ENCODE results near the gene ZCCHC10. TPM values are rescaled to one million over a fixed set of nuclear protein-coding genes. Genes with fewer than 3 reads are reported as not detected.
"Not testable (repeated sequence)": the region's sequence is repeated elsewhere in the genome, so short reads cannot be mapped to it uniquely, and the experiment has no call there.

The ZCCHC10 gene
- polyA plus RNA-seq, 1 experiment: 21.1 TPM

DNA sequence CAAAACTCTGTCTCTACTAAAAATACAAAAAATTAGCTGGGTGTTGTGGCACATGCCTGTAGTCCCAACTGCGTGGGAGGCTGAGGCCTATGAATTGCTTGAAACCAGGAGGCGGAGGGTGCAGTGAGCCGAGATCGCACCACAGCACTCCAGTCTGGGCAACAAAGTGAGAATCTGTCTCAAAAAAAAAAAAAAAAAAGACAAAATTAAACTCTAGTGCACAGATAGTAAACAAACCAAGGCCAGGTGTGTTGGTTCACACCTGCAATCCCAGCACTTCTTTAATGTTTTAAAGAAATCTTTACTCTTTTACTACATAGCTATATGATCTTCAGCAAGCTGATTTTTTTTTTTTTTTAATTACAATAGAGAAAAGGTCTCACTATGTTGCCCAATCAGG lies 8.4 kb downstream of the ZCCHC10 start:
- TF ChIP-seq, protein P1, sequence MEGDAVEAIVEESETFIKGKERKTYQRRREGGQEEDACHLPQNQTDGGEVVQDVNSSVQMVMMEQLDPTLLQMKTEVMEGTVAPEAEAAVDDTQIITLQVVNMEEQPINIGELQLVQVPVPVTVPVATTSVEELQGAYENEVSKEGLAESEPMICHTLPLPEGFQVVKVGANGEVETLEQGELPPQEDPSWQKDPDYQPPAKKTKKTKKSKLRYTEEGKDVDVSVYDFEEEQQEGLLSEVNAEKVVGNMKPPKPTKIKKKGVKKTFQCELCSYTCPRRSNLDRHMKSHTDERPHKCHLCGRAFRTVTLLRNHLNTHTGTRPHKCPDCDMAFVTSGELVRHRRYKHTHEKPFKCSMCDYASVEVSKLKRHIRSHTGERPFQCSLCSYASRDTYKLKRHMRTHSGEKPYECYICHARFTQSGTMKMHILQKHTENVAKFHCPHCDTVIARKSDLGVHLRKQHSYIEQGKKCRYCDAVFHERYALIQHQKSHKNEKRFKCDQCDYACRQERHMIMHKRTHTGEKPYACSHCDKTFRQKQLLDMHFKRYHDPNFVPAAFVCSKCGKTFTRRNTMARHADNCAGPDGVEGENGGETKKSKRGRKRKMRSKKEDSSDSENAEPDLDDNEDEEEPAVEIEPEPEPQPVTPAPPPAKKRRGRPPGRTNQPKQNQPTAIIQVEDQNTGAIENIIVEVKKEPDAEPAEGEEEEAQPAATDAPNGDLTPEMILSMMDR (IDR thresholded peaks at IDR 0.05; ENCODE audit: insufficient read depth, low read depth, low read length): no peak
- DNase-seq (ENCODE audit: low read depth): no peak
- Histone ChIP-seq H3K36me3 (ENCODE audit: control insufficient read depth, insufficient read depth, low read length) (peaks cover 5% of the 10 kb centered on the region; the same call in 1 of the 2 replicates), H3K27me3 (ENCODE audit: control insufficient read depth, insufficient read depth, low read length) (no peaks in the 10 kb centered on the region), H3K4me3 (ENCODE audit: low read depth, low read length) (no peak overlapping the region)
- POLR2A ChIA-PET: no interaction called here
- CTCF ChIA-PET: interaction anchor here (0.6 kb wide), 1 partner anchor 53 kb away, joined by 3 read pairs; no protein-coding TSS in a partner anchor

DNA sequence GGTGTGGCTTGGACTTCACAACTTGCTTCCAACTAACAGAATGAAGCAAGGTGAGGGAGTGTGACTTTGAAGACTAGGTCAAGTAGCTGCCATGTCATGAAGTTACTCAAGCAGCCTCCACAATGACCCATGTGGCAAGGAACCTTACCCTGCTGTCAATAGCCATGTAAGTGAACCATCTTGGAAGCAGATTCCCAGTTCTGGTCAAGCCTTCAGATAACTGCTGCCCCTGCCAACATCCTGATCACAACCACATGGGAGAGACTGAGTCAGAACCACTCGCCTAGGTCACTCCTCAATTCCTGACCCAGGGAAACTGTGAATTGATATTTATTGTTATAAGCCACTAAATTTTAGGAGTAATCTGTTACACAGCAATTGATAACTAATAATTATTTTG lies 10.9 kb downstream of the ZCCHC10 start:
- Histone ChIP-seq H3K4me3 (ENCODE audit: low read depth, low read length) (no peak overlapping the region), H3K36me3 (ENCODE audit: control insufficient read depth, insufficient read depth, low read length) (peaks cover 5% of the 10 kb centered on the region; the same call in 1 of the 2 replicates), H3K27me3 (ENCODE audit: control insufficient read depth, insufficient read depth, low read length) (no peaks in the 10 kb centered on the region)
- TF ChIP-seq, protein P1 (IDR thresholded peaks at IDR 0.05; ENCODE audit: insufficient read depth, low read depth, low read length): no peak
- CTCF ChIA-PET: no interaction called here
- DNase-seq (ENCODE audit: low read depth): no peak
- POLR2A ChIA-PET: no interaction called here

DNA sequence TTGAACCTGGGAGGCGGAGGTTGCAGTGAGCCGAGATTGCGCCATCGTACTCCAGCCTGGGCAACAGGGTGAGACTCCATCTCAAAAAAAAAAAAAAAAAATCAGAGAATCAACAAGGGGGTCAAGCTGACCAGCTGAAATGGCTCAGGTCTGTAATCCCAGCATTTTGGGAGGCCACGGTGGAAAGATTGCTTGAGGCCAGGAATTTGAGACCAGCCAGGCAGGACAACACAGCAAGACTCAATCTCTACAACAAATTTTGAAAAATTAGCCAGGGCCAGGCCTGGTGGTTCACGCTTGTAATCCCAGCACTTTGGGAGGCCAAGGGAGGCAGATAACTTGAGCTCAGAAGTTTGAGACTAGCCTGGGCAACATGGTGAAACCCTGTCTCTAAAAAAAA lies 17.9 kb downstream of the ZCCHC10 start:
- DNase-seq (ENCODE audit: low read depth); POLR2A ChIA-PET; H3K36me3 ChIP-seq (ENCODE audit: control insufficient read depth, insufficient read depth, low read length); H3K4me3 ChIP-seq (ENCODE audit: low read depth, low read length); H3K27me3 ChIP-seq (ENCODE audit: control insufficient read depth, insufficient read depth, low read length): not testable (repeated sequence)
- CTCF ChIA-PET: interaction anchor here (0.6 kb wide), 1 partner anchor 13 kb away, joined by 5 read pairs; no protein-coding TSS in a partner anchor

DNA sequence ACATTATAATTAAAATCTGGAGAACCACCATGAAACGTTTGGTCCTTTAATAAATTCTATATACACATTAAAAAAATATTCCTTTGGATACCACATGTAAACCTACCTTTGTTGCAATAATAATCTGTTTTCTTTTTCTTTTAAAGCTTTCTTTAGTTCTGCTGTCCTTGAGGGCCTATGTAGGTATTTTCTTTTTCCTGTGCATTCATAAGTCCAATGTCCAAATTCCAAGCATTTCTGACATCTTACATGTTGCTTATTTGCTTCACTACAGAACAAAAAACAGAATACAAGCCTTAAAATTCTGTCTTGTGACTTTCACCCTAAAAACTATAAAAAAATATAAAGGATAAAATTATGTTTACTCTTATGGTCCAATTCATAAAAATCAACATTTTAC lies 19.7 kb downstream of the ZCCHC10 start:
- POLR2A ChIA-PET: no interaction called here
- TF ChIP-seq, protein P1 (IDR thresholded peaks at IDR 0.05; ENCODE audit: insufficient read depth, low read depth, low read length): no peak
- CTCF ChIA-PET: no interaction called here
- H3K4me3 ChIP-seq (ENCODE audit: low read depth, low read length): no peak overlapping the region
- 0 out of 2 replicates have a peak, but pooled peaks cover 2% of the 10 kb centered on the region for H3K36me3 ChIP-seq (ENCODE audit: control insufficient read depth, insufficient read depth, low read length)
- no peaks in the 10 kb centered on the region for H3K27me3 ChIP-seq (ENCODE audit: control insufficient read depth, insufficient read depth, low read length)
- no peak for DNase-seq (ENCODE audit: low read depth)

DNA sequence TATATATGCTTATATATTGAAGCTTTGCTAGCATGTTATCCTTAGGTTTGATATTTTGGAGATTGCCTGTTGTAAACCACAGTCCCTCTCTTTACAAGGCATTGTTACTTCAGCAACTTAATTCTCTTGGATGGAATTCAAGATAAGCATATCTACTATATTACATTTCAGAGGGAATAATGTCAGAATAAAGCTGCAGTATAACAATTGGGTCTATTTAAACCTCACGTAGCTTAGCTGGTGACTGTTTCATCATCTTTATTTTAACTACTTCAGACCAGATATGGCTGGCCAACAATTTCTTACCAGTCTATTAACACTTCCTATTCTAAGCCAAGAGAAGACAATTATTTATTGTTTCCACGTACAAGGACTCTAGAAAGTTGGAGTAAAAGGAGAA lies 27.1 kb downstream of the ZCCHC10 start:
- no peaks in the 10 kb centered on the region for H3K27me3 ChIP-seq (ENCODE audit: control insufficient read depth, insufficient read depth, low read length)
- no peak overlapping the region for H3K4me3 ChIP-seq (ENCODE audit: low read depth, low read length)
- peaks cover 3% of the 10 kb centered on the region; the same call in 1 of the 2 replicates for H3K36me3 ChIP-seq (ENCODE audit: control insufficient read depth, insufficient read depth, low read length)
- POLR2A ChIA-PET: no interaction called here
- no peak for DNase-seq (ENCODE audit: low read depth)
- CTCF ChIA-PET: no interaction called here
- TF ChIP-seq, protein P1 (IDR thresholded peaks at IDR 0.05; ENCODE audit: insufficient read depth, low read depth, low read length): no peak

DNA sequence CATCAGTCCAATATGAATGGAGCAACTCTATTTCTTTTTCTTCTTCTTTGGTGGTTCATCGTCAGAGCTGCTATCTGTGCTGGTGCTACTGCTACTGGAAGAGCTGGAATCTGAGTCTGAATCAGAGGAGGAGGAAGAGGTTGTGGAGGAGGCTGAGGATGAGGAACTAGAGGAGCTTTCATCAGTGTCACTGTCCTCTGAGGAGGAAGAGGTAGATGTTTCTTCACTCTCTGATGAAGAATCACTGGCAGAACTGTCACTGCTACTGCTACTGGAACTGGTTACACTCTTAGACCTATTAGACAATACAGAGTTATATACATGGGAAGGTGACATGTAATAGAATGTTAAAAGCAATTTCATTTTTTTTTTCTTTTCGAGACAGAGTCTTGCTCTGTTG lies 27.8 kb downstream of the ZCCHC10 start:
- TF ChIP-seq, protein P1 (IDR thresholded peaks at IDR 0.05; ENCODE audit: insufficient read depth, low read depth, low read length): no peak
- ChIA-PET POLR2A (no interaction called here), CTCF (no interaction called here)
- no peak for DNase-seq (ENCODE audit: low read depth)
- H3K36me3 ChIP-seq (ENCODE audit: control insufficient read depth, insufficient read depth, low read length): peaks cover 3% of the 10 kb centered on the region; the same call in 1 of the 2 replicates
- H3K27me3 ChIP-seq (ENCODE audit: control insufficient read depth, insufficient read depth, low read length): no peaks in the 10 kb centered on the region
- no peak overlapping the region for H3K4me3 ChIP-seq (ENCODE audit: low read depth, low read length)

Data from BJ (cell line).